SK-N-SH treated with all-trans-retinoic acid at 6 μM for 48 hours (cell line): ENCODE data around the gene P2RX5.

Experiments
- ARNTL ChIP-seq: fragments of 450-650 bp; formaldehyde crosslinking; IDR thresholded peaks from 2 replicates; pipeline ENCODE4 v1.5.0; 2020; ENCODE audit warnings: low read depth, mild to moderate bottlenecking, moderate library complexity, borderline replicate concordance
- BACH2 ChIP-seq: fragments of 250-450 bp; sonication (Bioruptor Pico); IDR thresholded peaks from 2 replicates; pipeline ENCODE4 v1.9.0; 2021; ENCODE audit warnings: mild to moderate bottlenecking, borderline replicate concordance
- CREB5 ChIP-seq: fragments of 250-450 bp; sonication (Bioruptor Pico); IDR thresholded peaks from 2 replicates; pipeline ENCODE4 v1.5.1; 2020; ENCODE audit warnings: low read depth, mild to moderate bottlenecking, moderate library complexity
- ESRRG ChIP-seq: fragments of 250-450 bp; sonication (Bioruptor Pico); IDR thresholded peaks from 2 replicates; pipeline ENCODE4 v1.6.1; 2021; ENCODE audit warnings: mild to moderate bottlenecking
- PATZ1 ChIP-seq: fragments of 250-450 bp; sonication (Bioruptor Pico); IDR thresholded peaks from 2 replicates; pipeline ENCODE4 v1.8.0; 2020; ENCODE audit warnings: mild to moderate bottlenecking, moderate library complexity, borderline replicate concordance
- POU6F1 ChIP-seq: fragments of 250-450 bp; sonication (Bioruptor Pico); IDR thresholded peaks from 2 replicates; pipeline ENCODE4 v1.8.0; 2021; ENCODE audit warnings: low read depth, mild to moderate bottlenecking, moderate library complexity, borderline replicate concordance
- RARB ChIP-seq: fragments of 250-450 bp; sonication (Bioruptor Pico); IDR thresholded peaks from 2 replicates; pipeline ENCODE4 v1.8.0; 2021; ENCODE audit warnings: mild to moderate bottlenecking, moderate library complexity
- TOX ChIP-seq: fragments of 250-450 bp; sonication (Bioruptor Pico); IDR thresholded peaks from 2 replicates; pipeline ENCODE4 v1.8.0; 2021; ENCODE audit warnings: mild to moderate bottlenecking, moderate library complexity, borderline replicate concordance
- TSHZ2 ChIP-seq: fragments of 250-450 bp; sonication (Bioruptor Pico); IDR thresholded peaks from 2 replicates; pipeline ENCODE4 v1.5.0; 2020; ENCODE audit warnings: mild to moderate bottlenecking, moderate library complexity
- ZFP3 ChIP-seq: fragments of 250-450 bp; sonication (Bioruptor Pico); IDR thresholded peaks from 2 replicates; pipeline ENCODE4 v1.5.0; 2020; ENCODE audit warnings: mild to moderate bottlenecking, moderate library complexity
- ZFP30 ChIP-seq: fragments of 450-650 bp; formaldehyde crosslinking; IDR thresholded peaks from 2 replicates; pipeline ENCODE4 v1.5.0; 2022; ENCODE audit warnings: mild to moderate bottlenecking, moderate library complexity
- ZNF8 ChIP-seq: fragments of 450-650 bp; formaldehyde crosslinking; IDR thresholded peaks from 2 replicates; pipeline ENCODE4 v1.5.0; 2020; ENCODE audit warnings: mild to moderate bottlenecking, moderate library complexity

GRCh38 chr17:3667366-3668278 lies 28.3 kb downstream of the P2RX5 start:
- TF ChIP-seq ZFP30 (no peak), BACH2 (CRISPR knock-in tag) (no peak), CREB5 (CRISPR knock-in tag) (no peak), ESRRG (CRISPR knock-in tag) (no peak), TSHZ2 (no peak), POU6F1 (peak; percentile 36; the same call in 1 of the 2 replicates), PATZ1 (CRISPR knock-in tag) (no peak), TOX (CRISPR knock-in tag) (no peak), ARNTL (CRISPR knock-in tag) (no peak), ZNF8 (CRISPR knock-in tag) (no peak), RARB (CRISPR knock-in tag) (no peak), ZFP3 (CRISPR knock-in tag) (no peak)
